DND-41 (cell line): Measurements from ENCODE around the gene ACSM6.
"Not testable (repeated sequence)": the region's sequence is repeated elsewhere in the genome, so short reads cannot be mapped to it uniquely, and the experiment has no call there.

ENCODE experiments used
- ATAC-seq: fragments of 200-7000 bp; cut with Tn5 transposase; 3 replicates; pipeline ENCODE4 v1.9.1; 2021; ENCODE audit warnings: low read depth; ENCODE audit not compliant: insufficient read depth
- DNase-seq: peaks from one replicate; pipeline ENCODE4 v3.0.0-alpha.2; 2020
- H2AFZ ChIP-seq: 2 replicates; pipeline ENCODE4 v1.6.0; 2012; ENCODE audit warnings: low read depth, low read length
- H3K27ac ChIP-seq: 2 replicates; pipeline ENCODE4 v1.5.1; 2012; ENCODE audit warnings: low read length, inconsistent platforms
- H3K27me3 ChIP-seq: fragments of 200-600 bp; sonication (generic); 2 replicates; pipeline ENCODE4 v1.6.0; 2012; ENCODE audit warnings: low read length, mild to moderate bottlenecking, inconsistent platforms; ENCODE audit not compliant: insufficient read depth, poor library complexity
- H3K36me3 ChIP-seq: 2 replicates; pipeline ENCODE4 v1.5.1; 2012; ENCODE audit warnings: low read length, inconsistent platforms; ENCODE audit not compliant: insufficient read depth
- H3K4me1 ChIP-seq: 2 replicates; pipeline ENCODE4 v1.5.1; 2012; ENCODE audit warnings: mild to moderate bottlenecking, low read length; ENCODE audit not compliant: insufficient read depth
- H3K4me2 ChIP-seq: 2 replicates; pipeline ENCODE4 v1.6.0; 2012; ENCODE audit warnings: mild to moderate bottlenecking, moderate library complexity, low read length, inconsistent platforms; ENCODE audit not compliant: insufficient read depth
- H3K4me3 ChIP-seq, 2 experiments: fragments of 200-600 bp in 1 of 2; shearing (Covaris generic) in 1 of 2; 2 replicates each; pipeline ENCODE4 v1.5.1; 2012 to 2016; ENCODE audit warnings: inconsistent platforms in 2 of 2, low read length in 2 of 2, mild to moderate bottlenecking in 2 of 2, low read depth in 1 of 2, moderate library complexity in 1 of 2
- H3K79me2 ChIP-seq: 2 replicates; pipeline ENCODE4 v1.6.0; 2012; ENCODE audit warnings: low read length, inconsistent platforms; ENCODE audit not compliant: insufficient read depth
- H3K9ac ChIP-seq: 2 replicates; pipeline ENCODE4 v1.6.0; 2012; ENCODE audit warnings: low read depth, mild to moderate bottlenecking, inconsistent platforms, low read length, moderate library complexity
- H3K9me3 ChIP-seq: 2 replicates; pipeline ENCODE4 v1.5.1; 2012; ENCODE audit warnings: low read length, moderate library complexity, mild to moderate bottlenecking, inconsistent platforms; ENCODE audit not compliant: insufficient read depth, severe bottlenecking
- H4K20me1 ChIP-seq: 2 replicates; pipeline ENCODE4 v1.6.0; 2012; ENCODE audit warnings: low read length; ENCODE audit not compliant: insufficient read depth
- CTCF ChIP-seq: IDR thresholded peaks from 2 replicates; pipeline ENCODE4 v1.5.1; 2012; ENCODE audit warnings: borderline replicate concordance, low read length, moderate library complexity, mild to moderate bottlenecking; ENCODE audit not compliant: poor library complexity, severe bottlenecking; ENCODE audit errors: extremely low read depth
- EZH2 ChIP-seq: IDR thresholded peaks from 3 replicates; pipeline ENCODE4 v1.6.1; 2012; ENCODE audit warnings: borderline replicate concordance, low read depth, mild to moderate bottlenecking, moderate library complexity, low read length, inconsistent platforms; ENCODE audit not compliant: severe bottlenecking

Gene ACSM6

GRCh38 chr10:95236068-95236903 is 42.2 kb downstream of the ACSM6 start:
- TF ChIP-seq CTCF (no peak), EZH2 (no peak)
- Histone ChIP-seq H3K27me3 (no peaks in the 10 kb centered on the region), H3K9me3 (no peaks in the 10 kb centered on the region), H3K27ac (no peak overlapping the region), H3K36me3 (no peaks in the 10 kb centered on the region), H3K4me1 (no peaks in the 10 kb centered on the region), H4K20me1 (no peaks in the 10 kb centered on the region), H2AFZ (no peak overlapping the region), H3K79me2 (no peaks in the 10 kb centered on the region), H3K4me2 (no peak overlapping the region), H3K9ac (no peak overlapping the region), H3K4me3 (no peak overlapping the region)
- no peak for DNase-seq
- peak; percentile 57 for ATAC-seq

- Histone ChIP-seq H3K4me2 (no peak overlapping the region), H3K27ac (no peak overlapping the region), H3K9me3 (no peaks in the 10 kb centered on the region), H3K36me3 (no peaks in the 10 kb centered on the region), H2AFZ (no peak overlapping the region), H3K27me3 (no peaks in the 10 kb centered on the region), H3K9ac (no peak overlapping the region), H4K20me1 (no peaks in the 10 kb centered on the region), H3K4me1 (no peaks in the 10 kb centered on the region), H3K79me2 (no peaks in the 10 kb centered on the region), H3K4me3 (no peak overlapping the region)
- TF ChIP-seq EZH2 (no peak), CTCF (no peak)
- DNase-seq (no peak), ATAC-seq (no peak)
Observed at GRCh38 chr10:95237376-95238170, 43.5 kb downstream of the ACSM6 start.

GRCh38 chr10:95240096-95240495 is 46.1 kb downstream of the ACSM6 start:
- not testable (repeated sequence) for H2AFZ ChIP-seq, H3K4me2 ChIP-seq, H3K4me3 ChIP-seq, ATAC-seq, DNase-seq, H3K27me3 ChIP-seq, H4K20me1 ChIP-seq, H3K4me1 ChIP-seq, H3K27ac ChIP-seq, H3K9me3 ChIP-seq, H3K9ac ChIP-seq, H3K79me2 ChIP-seq, H3K36me3 ChIP-seq

- ATAC-seq (no peak), DNase-seq (no peak)
- H3K9me3 ChIP-seq: no peaks in the 10 kb centered on the region
- H3K4me1 ChIP-seq: no peaks in the 10 kb centered on the region
- no peaks in the 10 kb centered on the region for H3K27me3 ChIP-seq
- H3K4me2 ChIP-seq: no peak overlapping the region
- H4K20me1 ChIP-seq: no peaks in the 10 kb centered on the region
- no peak for TF ChIP-seq EZH2
- TF ChIP-seq CTCF: no peak
- H3K27ac ChIP-seq: no peak overlapping the region
- H3K36me3 ChIP-seq: no peaks in the 10 kb centered on the region
- H3K9ac ChIP-seq: no peak overlapping the region
- H3K79me2 ChIP-seq: no peaks in the 10 kb centered on the region
- H3K4me3 ChIP-seq: no peak overlapping the region
- H2AFZ ChIP-seq: no peak overlapping the region
Observed at GRCh38 chr10:95240811-95241210, 46.8 kb downstream of the ACSM6 start.
